HG02678 (cell line): Measurements from ENCODE around the gene NRGN.
"Not testable (repeated sequence)": the region's sequence is repeated elsewhere in the genome, so short reads cannot be mapped to it uniquely, and the experiment has no call there.

ENCODE experiments used
- ATAC-seq: cut with Tn5 transposase; IDR thresholded peaks from one replicate; pipeline ENCODE4 v1.9.1; 2021; ENCODE audit warnings: mild to moderate bottlenecking, moderate library complexity; ENCODE audit not compliant: unreplicated experiment

Gene NRGN

GRCh38 chr11:124756033-124756752, 16.5 kb downstream of the NRGN start:
- no peak for ATAC-seq

DNA sequence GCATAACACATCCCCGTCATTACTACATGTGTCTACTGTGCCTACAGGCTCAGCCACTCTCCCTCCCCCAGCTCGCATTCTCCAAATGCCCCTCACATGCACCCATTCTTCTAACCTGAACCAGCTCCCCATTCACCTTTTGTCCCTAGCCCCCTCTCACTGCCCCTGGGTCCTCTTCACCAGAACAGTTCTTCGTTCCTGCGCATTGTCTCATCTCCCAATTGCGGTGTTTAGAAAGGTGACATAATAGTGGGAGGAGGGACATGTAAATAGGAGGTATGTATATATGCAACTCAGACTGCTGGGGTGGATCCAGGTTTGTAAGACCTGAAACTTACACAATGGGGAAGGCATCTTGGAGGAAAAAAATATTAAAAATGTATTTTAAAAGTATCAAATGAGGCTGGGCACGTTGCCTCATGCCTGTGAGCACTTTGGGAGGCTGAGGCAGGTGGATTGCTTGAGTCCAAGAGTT, 17.0 kb downstream of the NRGN start:
- no peak for ATAC-seq

GRCh38 chr11:124757320-124757719, 17.6 kb downstream of the NRGN start:
- no peak for ATAC-seq

DNA sequence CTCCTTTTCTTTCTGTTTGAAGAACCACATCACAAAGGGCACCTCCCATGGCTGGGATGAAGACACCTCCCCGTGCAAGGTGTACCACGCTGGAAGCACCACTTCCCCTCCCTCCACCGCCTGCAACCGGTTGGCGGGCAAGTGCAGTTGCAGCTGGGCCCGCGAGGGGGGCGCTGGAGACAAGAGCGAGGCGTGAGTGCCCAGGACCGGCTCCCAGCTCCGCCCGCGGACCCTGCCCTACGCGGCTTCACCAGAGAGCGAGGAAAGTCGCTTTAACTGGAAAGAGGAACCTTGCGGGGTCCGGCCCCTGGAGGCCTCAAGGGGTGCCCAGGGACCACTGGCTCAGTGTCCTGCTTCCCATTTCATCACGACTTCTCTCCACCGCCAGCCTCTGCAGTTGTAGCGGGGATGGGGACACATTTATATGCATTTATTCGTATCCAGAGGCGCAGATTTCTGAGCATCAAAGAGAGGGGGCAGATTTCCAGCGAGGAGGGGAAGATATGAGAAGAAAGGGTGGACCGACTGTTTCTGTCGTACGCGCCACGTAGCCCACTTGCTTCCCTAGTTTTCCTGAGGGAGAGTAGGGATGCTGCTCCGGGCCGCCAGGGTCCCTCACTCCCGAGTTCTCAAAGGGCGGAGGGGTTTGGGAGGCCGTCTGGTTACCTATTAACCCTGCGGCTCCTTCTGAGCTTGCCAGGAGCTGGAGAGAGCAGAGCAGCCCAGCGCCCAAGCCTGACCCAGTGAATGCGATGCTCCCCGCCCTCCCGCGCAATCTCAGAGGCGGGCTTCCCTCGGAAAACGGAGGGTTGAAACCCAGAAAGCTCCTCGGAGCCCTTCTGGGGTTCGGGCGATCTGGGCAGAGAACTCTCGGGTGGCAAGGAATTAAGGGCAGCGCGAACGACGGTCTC, 18.9 kb downstream of the NRGN start:
- peak; percentile 52 for ATAC-seq

DNA sequence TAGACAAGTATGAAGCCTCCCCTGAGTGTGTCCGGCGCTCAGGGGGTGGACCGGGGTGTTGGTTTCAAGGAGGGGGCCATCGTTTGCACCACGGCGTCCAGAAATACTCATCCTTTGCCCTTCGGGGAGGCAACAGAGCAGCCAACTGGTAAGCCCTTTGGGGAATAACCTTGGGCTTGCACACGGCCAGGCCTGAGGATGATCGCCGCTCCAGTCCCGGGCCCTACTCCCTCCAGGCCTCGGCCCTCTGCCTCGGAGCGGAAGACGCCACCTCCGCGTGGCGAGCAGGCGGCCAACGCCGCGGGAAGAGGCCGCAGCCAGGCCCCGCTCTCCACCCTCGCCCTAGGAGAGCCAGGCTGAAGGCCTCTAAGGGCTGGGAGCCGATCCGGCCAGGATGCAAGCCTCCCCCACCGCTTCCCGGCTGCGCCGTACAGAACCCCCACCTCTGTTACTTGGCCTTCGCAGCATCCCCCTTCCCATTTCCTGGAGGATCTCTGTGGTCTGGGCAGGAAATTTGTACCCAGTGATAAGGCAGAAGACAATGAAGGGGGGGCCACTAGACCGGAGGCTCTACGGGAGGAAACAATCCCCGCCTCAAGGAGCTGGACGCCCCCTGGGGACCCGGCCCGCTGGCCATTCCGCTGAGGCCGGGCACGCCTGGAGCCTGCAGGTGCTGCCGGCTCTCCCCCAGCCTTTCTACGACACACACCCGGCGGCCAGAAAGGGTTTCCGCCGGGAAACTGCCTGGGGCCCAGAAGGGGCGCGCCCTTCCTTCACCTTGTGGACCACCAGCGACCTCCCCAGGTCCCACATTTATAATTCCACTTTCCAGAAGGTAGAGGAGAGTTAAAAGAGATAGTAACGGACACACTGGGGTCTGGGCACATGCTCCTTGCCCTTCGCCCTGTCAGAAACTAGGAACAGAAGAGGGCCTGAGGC, 19.8 kb downstream of the NRGN start:
- no peak for ATAC-seq

- peak; percentile 19 for ATAC-seq
Observed at GRCh38 chr11:124760205-124760652, 20.5 kb downstream of the NRGN start.

DNA sequence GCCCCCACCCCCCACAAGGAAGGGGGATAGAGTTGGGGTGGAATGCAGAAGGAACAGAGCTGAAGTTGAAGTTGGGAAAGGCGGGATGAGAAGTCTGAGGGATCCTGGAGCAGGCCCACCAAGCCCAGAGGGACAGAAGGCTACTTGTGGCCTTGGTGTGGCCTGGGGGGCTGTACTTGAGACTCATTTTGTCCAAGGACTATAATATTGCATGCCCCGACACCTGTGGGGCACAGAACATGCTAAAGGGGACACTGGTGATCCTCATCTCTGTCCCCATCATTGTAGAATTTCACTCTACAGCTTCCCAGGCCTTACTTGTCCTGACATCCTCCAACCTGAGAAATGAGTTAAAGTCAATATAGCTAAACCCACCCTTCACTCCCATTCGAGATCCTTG, 21.1 kb downstream of the NRGN start:
- no peak for ATAC-seq

DNA sequence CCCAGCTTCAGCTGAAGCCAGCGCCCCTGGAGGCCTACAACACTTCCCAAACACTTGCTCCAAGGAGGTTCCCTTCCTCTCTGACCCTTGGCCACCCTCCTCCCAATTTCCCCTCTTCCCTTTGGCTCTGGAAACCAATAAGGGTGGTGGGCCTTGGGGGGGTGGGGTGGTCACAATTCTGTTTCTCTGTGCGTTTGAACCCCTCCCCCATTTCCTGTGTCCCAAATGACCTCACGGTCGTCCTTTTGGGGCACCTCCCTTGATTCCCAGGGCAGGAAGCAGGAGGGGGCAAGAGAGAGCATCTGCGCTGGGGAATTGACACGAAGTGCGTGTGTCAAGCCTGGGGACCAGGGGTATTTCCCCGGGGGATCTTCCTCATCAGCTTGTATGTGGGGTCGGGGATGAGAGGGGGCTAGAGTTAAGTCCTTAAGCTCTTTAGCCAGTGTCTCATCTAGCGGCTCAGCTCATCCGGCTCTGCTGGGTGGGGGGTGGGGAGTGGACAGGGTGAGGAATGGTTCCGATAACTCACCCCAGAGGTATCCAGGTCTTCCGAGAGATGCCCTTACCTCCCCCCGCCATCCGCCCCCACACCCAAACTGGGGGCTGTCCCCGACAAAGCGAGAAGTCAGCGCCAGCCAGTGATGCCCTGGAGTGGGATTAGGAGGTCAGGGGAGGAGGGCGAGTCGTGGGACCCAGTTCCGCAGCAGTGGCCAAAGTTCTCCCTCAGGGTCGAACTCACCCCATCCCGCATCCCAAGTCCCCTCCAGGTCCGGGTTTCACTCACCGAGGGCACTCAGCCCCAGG, 21.8 kb downstream of the NRGN start:
- ATAC-seq: peak; percentile 0

GRCh38 chr11:124762105-124762623, 22.4 kb downstream of the NRGN start, which contains the start of gene ESAM:
ESAM (minus strand) TSS chr11:124762290; CDS start chr11:124762154, 136 bp downstream.
- ATAC-seq: peak; percentile 62

DNA sequence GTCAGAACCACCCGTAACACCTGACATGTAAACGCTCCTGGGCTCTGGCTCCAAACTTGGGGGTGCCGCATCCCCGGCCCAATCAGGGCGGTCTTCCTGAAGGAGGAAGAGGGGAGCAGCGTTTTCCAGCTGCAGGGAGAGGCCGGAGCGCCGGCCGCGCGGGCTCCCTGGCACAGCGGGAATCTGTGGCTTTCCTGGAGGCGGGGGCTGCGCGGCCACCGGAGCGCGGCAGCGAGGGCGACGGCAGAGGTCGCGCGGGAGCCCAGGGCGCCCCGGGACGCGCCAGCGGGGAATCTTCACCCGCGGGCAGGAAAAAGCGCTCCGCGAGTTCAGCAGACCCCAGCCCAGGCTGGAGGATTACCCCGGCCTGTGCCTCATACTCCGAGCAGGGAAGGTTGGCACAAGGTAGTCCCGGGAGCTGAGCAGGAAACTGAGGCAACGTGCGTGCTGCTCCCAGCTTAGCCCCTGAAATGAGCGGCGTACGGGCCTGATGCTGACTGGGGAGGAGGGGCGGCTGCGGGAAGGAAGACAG, 22.9 kb downstream of the NRGN start:
- ATAC-seq: no peak

GRCh38 chr11:124763156-124763947, 23.6 kb downstream of the NRGN start:
- ATAC-seq: peak; percentile 17

DNA sequence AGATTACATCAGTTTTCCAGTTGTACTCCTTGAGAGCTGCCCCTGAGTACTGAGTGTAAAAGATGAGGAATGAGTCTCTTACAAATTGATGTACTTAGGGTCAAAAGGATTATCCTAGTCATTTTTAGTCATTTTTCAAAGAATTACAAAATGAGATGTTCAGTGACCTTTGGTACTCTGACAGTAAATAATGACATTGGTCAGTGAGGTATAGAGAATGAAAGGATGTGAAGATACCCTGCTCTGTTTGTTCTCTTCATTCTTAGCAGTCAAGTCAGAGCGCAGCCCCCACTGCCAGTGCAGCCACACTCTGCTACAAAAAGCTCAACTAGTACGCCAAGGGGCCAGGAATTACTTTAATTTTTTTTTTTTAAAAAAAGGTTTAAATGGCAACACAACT, 26.4 kb downstream of the NRGN start:
- ATAC-seq: no peak

DNA sequence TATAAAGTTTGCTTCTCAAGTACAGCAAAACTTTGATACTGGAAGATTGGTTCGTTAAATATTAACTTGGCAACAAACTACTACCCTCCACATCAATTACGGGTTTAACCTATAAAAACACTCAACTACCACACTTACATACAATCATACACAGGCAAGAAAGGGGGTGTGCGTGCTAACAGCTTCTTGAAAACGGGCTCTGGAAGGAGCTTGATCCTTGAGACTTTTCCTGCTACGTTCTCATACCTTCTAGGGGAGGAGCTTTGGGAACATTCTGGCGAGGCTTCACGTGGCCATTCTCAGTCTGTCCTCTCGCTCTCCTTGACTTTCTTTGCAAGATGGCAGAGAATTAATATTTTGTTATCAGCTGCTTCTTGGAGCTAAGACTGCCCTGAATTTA, 29.2 kb downstream of the NRGN start:
- no peak for ATAC-seq

- ATAC-seq: no peak
Observed at GRCh38 chr11:124769806-124770774, 30.3 kb downstream of the NRGN start.

DNA sequence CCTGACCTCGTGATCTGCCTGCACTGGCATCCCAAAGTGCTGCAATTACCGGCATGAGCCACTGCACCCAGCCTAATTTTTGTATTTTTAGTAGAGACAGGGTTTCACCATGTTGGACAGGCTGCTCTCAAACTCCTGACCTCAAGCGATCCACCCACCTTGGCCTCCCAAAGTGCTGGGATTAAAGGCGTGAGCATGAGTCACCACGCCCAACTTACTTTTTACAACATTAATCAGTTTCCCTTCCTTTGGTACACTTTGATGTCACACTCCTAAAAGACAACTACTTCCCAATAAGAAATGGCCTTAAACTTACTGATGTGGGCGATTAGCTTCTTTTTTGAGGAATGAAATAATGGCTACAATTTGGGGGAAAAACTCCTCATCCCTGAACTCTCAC, 31.2 kb downstream of the NRGN start:
- not testable (repeated sequence) for ATAC-seq

- ATAC-seq: no peak
Observed at GRCh38 chr11:124776865-124777645, 37.3 kb downstream of the NRGN start.

DNA sequence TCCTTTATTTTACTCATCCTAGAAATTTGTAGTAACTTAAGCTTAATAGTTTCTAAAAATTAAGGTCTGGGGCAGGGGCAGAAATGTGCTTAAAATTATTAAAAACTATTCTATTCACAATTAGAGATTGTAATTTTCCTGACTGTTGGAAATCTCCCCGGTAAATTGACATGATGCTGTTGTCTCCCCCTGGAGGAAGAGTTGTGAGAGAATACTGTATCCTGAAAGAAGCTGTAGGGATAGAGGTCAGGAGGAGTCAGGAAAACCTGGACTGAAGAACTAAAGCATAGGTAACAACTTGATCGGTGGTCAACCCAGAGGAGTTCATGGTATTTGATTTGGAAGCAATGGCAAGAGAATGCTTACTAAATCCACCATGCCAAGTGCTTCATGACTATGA, 38.5 kb downstream of the NRGN start:
- no peak for ATAC-seq
